HG02870 (cell line): Measurements from ENCODE around the gene GSTA1.
"Not testable (repeated sequence)": the region's sequence is repeated elsewhere in the genome, so short reads cannot be mapped to it uniquely, and the experiment has no call there.

Experiments used
- ATAC-seq: cut with Tn5 transposase; IDR thresholded peaks from one replicate; pipeline ENCODE4 v1.9.1; 2021; ENCODE audit warnings: mild to moderate bottlenecking, moderate library complexity; ENCODE audit not compliant: unreplicated experiment

Gene GSTA1

GRCh38 chr6:52803668-52804255 is at the start of gene GSTA1:
Gene GSTA1 (minus strand): TSS chr6:52803816. CDS start chr6:52799267, 4,549 bp downstream.
- ATAC-seq = not testable (repeated sequence)

DNA sequence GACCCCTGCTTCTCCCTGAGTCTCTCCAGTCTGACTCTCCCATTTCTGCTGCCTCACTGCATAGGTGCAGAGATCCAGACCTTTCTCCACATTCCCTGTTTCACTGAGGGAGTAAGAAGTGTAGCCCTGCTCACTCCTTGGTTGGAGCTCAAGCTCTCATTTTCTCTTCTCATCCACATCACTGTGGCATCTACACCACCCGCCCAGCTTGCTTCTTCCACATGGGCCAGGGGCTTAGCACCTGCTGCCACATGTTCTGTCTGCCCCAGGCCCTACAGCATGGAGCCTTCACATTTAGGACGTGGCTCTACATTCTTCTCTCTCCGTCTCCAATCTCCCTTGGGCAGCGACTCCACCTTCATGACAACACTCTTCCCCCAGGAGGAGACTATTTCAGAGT is 45.5 kb upstream of the GSTA1 start:
- no peak for ATAC-seq

DNA sequence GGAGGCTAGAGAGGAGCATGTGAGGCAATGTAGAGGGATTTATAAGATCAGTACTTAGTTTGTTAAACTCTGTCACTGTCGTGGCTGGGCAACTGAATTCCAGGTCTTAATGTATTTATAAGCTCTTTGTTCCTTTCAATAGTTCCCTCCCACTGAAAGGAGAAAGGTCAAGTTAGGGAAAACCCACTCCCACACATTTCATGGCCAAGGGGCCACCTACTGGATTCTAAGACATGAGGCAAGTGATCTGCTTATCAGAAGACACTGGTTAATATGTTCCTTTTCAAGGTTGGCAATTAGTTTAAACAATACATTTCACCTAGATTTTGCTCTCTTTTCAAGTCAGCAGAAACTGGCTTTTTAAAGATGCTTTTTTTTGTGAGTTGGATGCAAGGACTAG is 42.4 kb upstream of the GSTA1 start:
- ATAC-seq = no peak

DNA sequence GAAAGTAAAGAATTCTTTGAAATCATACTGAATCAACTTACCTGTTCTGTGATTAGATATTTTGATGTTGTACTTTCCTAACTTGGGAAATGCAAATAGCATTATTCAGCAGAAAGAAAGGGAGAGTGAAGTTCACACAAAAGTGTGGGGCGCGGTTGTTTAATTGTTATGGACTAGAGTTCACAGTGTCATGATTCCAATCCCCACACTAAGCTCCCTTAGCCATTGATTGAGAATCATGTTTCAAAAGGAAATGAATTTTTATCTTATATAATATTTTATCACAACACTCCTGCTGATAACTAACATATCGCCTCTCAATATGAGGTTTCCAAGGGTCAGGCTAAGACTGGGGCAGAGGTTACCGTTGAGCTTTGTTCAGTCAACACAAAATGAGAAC is 40.0 kb upstream of the GSTA1 start:
- ATAC-seq = no peak

GRCh38 chr6:52840763-52841585 is 37.4 kb upstream of the GSTA1 start, which contains the start of gene GSTA5:
Gene GSTA5 (minus strand): TSS chr6:52840813.
- ATAC-seq = no peak

DNA sequence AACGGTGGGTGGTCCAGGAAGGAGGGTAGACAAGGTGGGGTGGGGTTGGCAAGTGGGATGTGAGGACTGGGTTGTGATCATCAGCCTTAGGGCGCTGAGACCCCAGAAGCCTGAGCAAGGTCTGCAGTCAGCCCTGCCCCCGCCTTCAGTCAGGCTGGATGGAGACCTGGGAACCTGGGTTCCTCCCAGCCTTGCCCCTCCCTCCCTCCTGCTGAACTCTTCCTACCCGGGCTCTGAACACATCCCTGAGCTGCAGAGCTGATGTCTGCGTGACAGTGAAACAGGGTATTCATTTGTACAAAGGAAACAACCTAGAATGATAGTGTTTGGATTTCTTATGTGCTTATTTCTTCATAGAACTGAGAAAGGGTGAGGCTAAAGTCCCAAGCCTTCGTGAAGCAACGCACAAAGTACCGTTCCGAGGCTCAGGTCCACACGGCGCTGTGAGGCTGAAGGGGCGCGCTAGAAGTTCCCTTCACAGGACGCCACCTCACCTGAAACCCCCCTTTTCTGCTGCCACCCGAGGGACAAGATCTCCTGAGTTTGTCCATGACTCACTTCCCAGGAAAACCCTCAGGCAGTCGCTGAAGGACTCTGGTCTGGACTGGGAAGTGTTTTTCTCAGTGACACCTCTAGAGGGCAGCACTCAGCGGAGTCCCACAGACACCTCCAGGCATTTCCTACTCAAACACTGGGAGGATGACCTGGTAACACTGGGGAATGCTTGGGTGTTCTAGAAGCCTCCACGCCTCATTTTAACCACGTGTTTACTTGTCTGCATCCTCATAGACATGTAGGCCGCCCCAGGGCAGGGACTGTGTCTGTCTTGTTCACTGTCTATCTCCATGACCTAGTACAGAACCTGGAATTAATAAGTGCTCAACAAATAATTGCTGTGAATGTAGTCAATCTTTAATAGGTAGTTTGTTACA is 35.8 kb upstream of the GSTA1 start:
- peak; percentile 70 for ATAC-seq

GRCh38 chr6:52834481-52834880 is 30.9 kb upstream of the GSTA1 start:
- ATAC-seq = no peak

GRCh38 chr6:52830869-52831268 is 27.3 kb upstream of the GSTA1 start:
- not testable (repeated sequence) for ATAC-seq

GRCh38 chr6:52829046-52829817 is 25.6 kb upstream of the GSTA1 start:
- ATAC-seq = no peak

- not testable (repeated sequence) for ATAC-seq
Observed at GRCh38 chr6:52828621-52829020, 25.0 kb upstream of the GSTA1 start.

GRCh38 chr6:52827073-52827783 is 23.6 kb upstream of the GSTA1 start:
- ATAC-seq = not testable (repeated sequence)

GRCh38 chr6:52826513-52826912 is 22.9 kb upstream of the GSTA1 start:
- ATAC-seq = no peak

GRCh38 chr6:52825900-52826459 is 22.4 kb upstream of the GSTA1 start:
- ATAC-seq = not testable (repeated sequence)

- not testable (repeated sequence) for ATAC-seq
Observed at GRCh38 chr6:52825270-52825793, 21.7 kb upstream of the GSTA1 start.

DNA sequence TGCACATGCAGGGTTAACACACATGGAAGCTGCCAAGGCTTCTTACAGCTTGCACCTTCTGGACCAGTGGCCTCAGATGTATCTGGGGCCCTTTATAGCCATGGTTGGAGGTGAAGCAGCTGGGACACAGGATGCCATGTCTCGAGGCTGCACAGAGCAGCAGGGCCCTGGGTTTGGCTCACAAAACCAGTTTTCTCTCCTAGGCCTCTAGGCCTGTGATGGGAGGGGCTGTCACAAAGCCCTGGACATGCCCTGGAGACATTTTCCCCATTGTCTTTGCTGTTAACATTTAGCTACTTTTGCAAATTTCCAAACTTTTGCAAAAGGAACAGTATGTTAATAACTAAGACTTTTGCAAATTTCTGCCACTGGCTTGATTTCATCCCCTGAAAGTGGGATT is 18.2 kb upstream of the GSTA1 start:
- ATAC-seq = no peak

DNA sequence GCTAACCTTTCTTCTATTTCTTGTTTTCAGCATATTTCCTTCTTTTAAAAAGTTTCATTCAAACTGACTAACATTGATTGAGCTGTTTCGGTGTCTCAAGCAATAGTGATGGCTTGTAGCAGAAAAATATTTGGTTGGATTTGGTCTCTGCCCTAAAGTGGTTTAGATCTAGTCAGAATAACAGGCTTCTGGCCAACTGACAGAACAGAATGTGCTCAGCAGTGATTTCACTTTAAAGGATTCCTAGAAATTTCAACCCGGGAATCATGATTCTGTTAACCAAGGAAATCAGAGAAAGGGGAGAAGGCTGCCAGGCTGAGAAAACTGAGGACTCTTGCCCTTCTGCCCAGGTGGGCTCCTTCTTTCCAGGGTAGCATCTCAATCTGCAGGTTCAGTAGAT is 16.6 kb upstream of the GSTA1 start:
- ATAC-seq = no peak

- ATAC-seq = peak; percentile 91
Observed at GRCh38 chr6:52815167-52816092, 11.8 kb upstream of the GSTA1 start.

DNA sequence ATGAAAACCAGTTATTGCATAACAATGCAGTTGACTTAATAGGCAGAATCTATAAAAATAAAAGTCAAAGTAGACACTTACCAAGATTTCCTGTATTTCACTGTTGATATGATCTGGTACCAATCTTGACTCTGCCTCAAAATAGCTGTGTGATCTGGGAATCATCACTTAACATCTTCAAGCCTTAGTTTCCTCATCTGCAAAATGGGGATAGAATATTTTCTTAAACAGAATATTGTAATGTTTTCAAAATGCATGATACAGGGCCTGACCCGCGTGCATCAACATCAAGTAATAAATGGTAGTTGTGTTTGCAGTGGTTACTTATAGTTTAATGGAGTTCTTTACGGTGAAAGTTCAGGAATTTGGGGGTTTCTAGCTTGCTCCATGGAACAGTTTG is 10.9 kb upstream of the GSTA1 start:
- not testable (repeated sequence) for ATAC-seq
